Endodermal cell (in vitro differentiated cells): ENCODE results near the gene PCGF1. TPM values are rescaled to one million over a fixed set of nuclear protein-coding genes. Genes with fewer than 3 reads are reported as not detected.

Experiments
- DNase-seq: peaks from one replicate; pipeline ENCODE4 v3.0.0-alpha.2; 2017
- H3K27ac ChIP-seq: 2 replicates; pipeline ENCODE4 v1.5.1; 2013; ENCODE audit warnings: mild to moderate bottlenecking, low read depth, low read length, moderate library complexity
- H3K27me3 ChIP-seq: 2 replicates; pipeline ENCODE4 v1.6.1; 2013; ENCODE audit warnings: mild to moderate bottlenecking, low read length, moderate library complexity; ENCODE audit not compliant: insufficient read depth, control insufficient read depth, poor library complexity, severe bottlenecking
- H3K36me3 ChIP-seq: 2 replicates; pipeline ENCODE4 v1.7.0; 2013; ENCODE audit warnings: mild to moderate bottlenecking, low read length, moderate library complexity; ENCODE audit not compliant: control insufficient read depth, insufficient read depth
- H3K4me1 ChIP-seq: one replicate; pipeline ENCODE4 v1.7.0; 2013; ENCODE audit warnings: low read length; ENCODE audit not compliant: control insufficient read depth, insufficient read depth
- H3K4me3 ChIP-seq: 2 replicates; pipeline ENCODE4 v1.5.1; 2013; ENCODE audit warnings: mild to moderate bottlenecking, low read length, moderate library complexity
- H3K9ac ChIP-seq: 2 replicates; pipeline ENCODE4 v1.6.1; 2013; ENCODE audit warnings: mild to moderate bottlenecking, low read length, moderate library complexity; ENCODE audit not compliant: poor library complexity, severe bottlenecking; ENCODE audit errors: extremely low read depth
- H3K9me3 ChIP-seq: 2 replicates; pipeline ENCODE4 v1.6.1; 2013; ENCODE audit warnings: mild to moderate bottlenecking, low read length, moderate library complexity; ENCODE audit not compliant: control insufficient read depth
- H3K27ac Mint-ChIP-seq: 2 replicates; pipeline ENCODE4 v1.8.0; 2020; ENCODE audit warnings: mixed read lengths
- H3K27me3 Mint-ChIP-seq: 2 replicates; pipeline ENCODE4 v1.8.0; 2021; ENCODE audit warnings: mild to moderate bottlenecking, mixed read lengths; ENCODE audit not compliant: insufficient read depth
- H3K36me3 Mint-ChIP-seq: 2 replicates; pipeline ENCODE4 v1.8.0; 2020; ENCODE audit warnings: low read depth, mixed read lengths
- H3K4me1 Mint-ChIP-seq: 2 replicates; pipeline ENCODE4 v1.8.0; 2020; ENCODE audit warnings: mixed read lengths
- H3K4me3 Mint-ChIP-seq: 2 replicates; pipeline ENCODE4 v1.8.0; 2020; ENCODE audit warnings: mild to moderate bottlenecking, moderate library complexity, mixed read lengths
- H3K9me3 Mint-ChIP-seq: 2 replicates; pipeline ENCODE4 v1.8.0; 2020; ENCODE audit warnings: mild to moderate bottlenecking, mixed read lengths
- CTCF ChIP-seq: fragments of 200-600 bp; sonication (generic); conservative IDR thresholded peaks from 2 replicates; pipeline ENCODE4 v1.5.0; 2021; ENCODE audit warnings: antibody characterized with exemption, mild to moderate bottlenecking
- WGBS, 2 experiments: methylation state at CpG; one replicate each; pipeline versions ENCODE4 v1.1.5 to v1.1.7; 2013; ENCODE audit warnings: missing lambda C conversion rate in 2 of 2, mixed read lengths in 1 of 2; ENCODE audit not compliant: insufficient coverage in 1 of 2, insufficient read length in 1 of 2; 5-methylcytosine and 5-hydroxymethylcytosine counted together
- total RNA-seq, 2 donors: library from RNA; stranded (reverse); fragmentation: NEBNext Ultra II Directional in 1 of 2; extraction: Animal tissue kit (Norgen Biotek cat#: 25700) in 1 of 2; gene quantifications; 2 replicates in 1 of 2; 3 replicates in 1 of 2; pipeline ENCODE4 v1.2.1, GENCODE V29; 2021

PCGF1 gene
- total RNA-seq, 2 donors from 2014 or later, result 15.5 to 21.4 TPM

GRCh38 chr2:74548285-74548899 is 40.9 kb upstream of the PCGF1 start:
- no peaks in the 10 kb centered on the region for H3K9me3 ChIP-seq
- H3K4me1 Mint-ChIP-seq, result peaks cover 17% of the 10 kb centered on the region

GRCh38 chr2:74546004-74546403 is 38.5 kb upstream of the PCGF1 start:
- no peak for TF ChIP-seq CTCF
- no peak overlapping the region for H3K4me3 Mint-ChIP-seq
- H3K36me3 Mint-ChIP-seq, result no peaks in the 10 kb centered on the region
- Histone ChIP-seq H3K4me1 (no peaks in the 10 kb centered on the region), H3K27me3 (peaks cover 39% of the 10 kb centered on the region), H3K36me3 (no peaks in the 10 kb centered on the region), H3K9ac (no peak overlapping the region), H3K9me3 (no peaks in the 10 kb centered on the region), H3K4me3 (no peak overlapping the region), H3K27ac (no peak overlapping the region)
- H3K9me3 Mint-ChIP-seq, result no peaks in the 10 kb centered on the region
- no peak for DNase-seq
- H3K27ac Mint-ChIP-seq, result no peak overlapping the region
- peaks cover 40% of the 10 kb centered on the region for H3K27me3 Mint-ChIP-seq
- 84 to 93% methylated on average over 2 to 3 of the region's 3 CpGs for WGBS, 2 experiments
- H3K4me1 Mint-ChIP-seq, result peaks cover 13% of the 10 kb centered on the region

More at GRCh38 chr2:74548285-74548899, 40.9 kb upstream of the PCGF1 start:
- Mint-ChIP-seq H3K27me3 (peaks cover 64% of the 10 kb centered on the region), H3K27ac (no peak overlapping the region), H3K36me3 (no peaks in the 10 kb centered on the region), H3K9me3 (no peaks in the 10 kb centered on the region), H3K4me3 (peak overlapping the region; percentile 52)
- Histone ChIP-seq H3K36me3 (no peaks in the 10 kb centered on the region), H3K4me3 (peak overlapping the region; percentile 73), H3K9ac (no peak overlapping the region), H3K27ac (no peak overlapping the region), H3K4me1 (no peaks in the 10 kb centered on the region), H3K27me3 (peaks cover 62% of the 10 kb centered on the region)
- WGBS, 2 experiments, result 13 to 21% methylated on average over 14 to 26 of the region's 26 CpGs
- no peak for DNase-seq
- no peak for TF ChIP-seq CTCF

GRCh38 chr2:74544634-74545033 is 37.1 kb upstream of the PCGF1 start:
- peak; percentile 42 for TF ChIP-seq CTCF
- Mint-ChIP-seq H3K4me1 (peaks cover 12% of the 10 kb centered on the region), H3K36me3 (no peaks in the 10 kb centered on the region), H3K27me3 (peaks cover 26% of the 10 kb centered on the region), H3K27ac (no peak overlapping the region), H3K4me3 (no peak overlapping the region), H3K9me3 (no peaks in the 10 kb centered on the region)
- WGBS, 2 experiments, result 85 to 88% methylated on average over 3 of the region's 3 CpGs
- no peaks in the 10 kb centered on the region for H3K36me3 ChIP-seq
- no peak overlapping the region for H3K4me3 ChIP-seq
- no peak overlapping the region for H3K27ac ChIP-seq
- H3K9ac ChIP-seq, result no peak overlapping the region
- H3K4me1 ChIP-seq, result no peaks in the 10 kb centered on the region
- H3K27me3 ChIP-seq, result peaks cover 25% of the 10 kb centered on the region
- no peak for DNase-seq
- no peaks in the 10 kb centered on the region for H3K9me3 ChIP-seq
